A549 (cell line): ENCODE results near the gene ST14. TPM values are rescaled to one million over a fixed set of nuclear protein-coding genes. Genes with fewer than 3 reads are reported as not detected.
A peak's percentile ranks its signal among the peaks of the same experiment; 100 is the strongest.

Experiments used
- ATAC-seq, 2 experiments: fragments of 200-7000 bp in 1 of 2; fragments of >200 bp in 1 of 2; cut with Nextera tagmentation in 1 of 2; cut with Tn5 transposase in 1 of 2; 3 replicates each; pipeline versions ENCODE4 v1.8.0 to v1.9.1; 2018 to 2020; ENCODE audit warnings: mild to moderate bottlenecking in 1 of 2, moderate library complexity in 1 of 2
- CTCF ChIA-PET: fragments of 300-600 bp; sonication (Branson Sonifier 250); formaldehyde crosslinking; extraction: SDS; loops from one replicate; lab custom pipeline; 2021; ENCODE audit warnings: antibody characterized with exemption, inconsistent platforms; lab: Yijun Ruan, JAX
- POLR2A ChIA-PET: fragments of 350-600 bp; formaldehyde crosslinking; extraction: SDS; loops from one replicate; lab custom pipeline; 2021; ENCODE audit warnings: antibody characterized with exemption, inconsistent platforms; lab: Yijun Ruan, JAX
- DNase-seq, 2 experiments: peaks; one replicate each; pipeline versions ENCODE4 v3.0.0 to v3.0.0-alpha.2; 2011 to 2016; ENCODE audit warnings: low read depth in 1 of 2, low spot score in 1 of 2
- FAIRE-seq: peaks from 2 replicates; lab custom pipeline; 2011; peaks lifted over from hg19 to GRCh38; lab: Jason Lieb, UNC
- H3K27ac ChIP-seq, 2 experiments: fragments of >200 bp; sonication (Bioruptor Twin); formaldehyde crosslinking; 3 replicates each; pipeline ENCODE4 v1.5.1; 2016 to 2017
- H3K4me1 ChIP-seq: fragments of >200 bp; sonication (Bioruptor Twin); formaldehyde crosslinking; 3 replicates; pipeline ENCODE4 v1.6.1; 2016
- H3K4me2 ChIP-seq: fragments of >200 bp; sonication (Bioruptor Twin); formaldehyde crosslinking; 3 replicates; pipeline ENCODE4 v1.6.1; 2016
- H3K4me3 ChIP-seq: fragments of >200 bp; sonication (Bioruptor Twin); formaldehyde crosslinking; 3 replicates; pipeline ENCODE4 v1.5.1; 2016
- H3K9me3 ChIP-seq: fragments of >200 bp; sonication (Bioruptor Twin); formaldehyde crosslinking; 3 replicates; pipeline ENCODE4 v1.6.1; 2016
- CBX8 ChIP-seq: fragments of 200-600 bp; sonication (generic); IDR thresholded peaks from 2 replicates; pipeline ENCODE4 v1.6.1; 2016
- CEBPB ChIP-seq, 2 experiments: fragments of >200 bp in 1 of 2; sonication (Bioruptor Twin) in 1 of 2; formaldehyde crosslinking in 1 of 2; IDR thresholded peaks; 2 replicates each; pipeline ENCODE4 v1.6.1; 2012 to 2016
- CHD2 ChIP-seq: fragments of 150-350 bp; IDR thresholded peaks from 2 replicates; pipeline ENCODE4 v1.6.1; 2014; ENCODE audit warnings: low read length; ENCODE audit not compliant: partially characterized antibody
- E2F6 ChIP-seq: IDR thresholded peaks from 2 replicates; pipeline ENCODE4 v1.6.1; 2012; ENCODE audit warnings: low read depth, borderline replicate concordance
- EHF ChIP-seq: fragments of 250-450 bp; sonication (Bioruptor Pico); IDR thresholded peaks from 2 replicates; pipeline ENCODE4 v1.5.0; 2020; ENCODE audit warnings: mild to moderate bottlenecking
- ELK1 ChIP-seq: fragments of 150-350 bp; IDR thresholded peaks from 2 replicates; pipeline ENCODE4 v1.6.1; 2014; ENCODE audit warnings: low read depth, mild to moderate bottlenecking, low read length
- EP300 ChIP-seq, 2 experiments: fragments of >200 bp; sonication (Bioruptor Twin); formaldehyde crosslinking; IDR thresholded peaks; 2 replicates in 1 of 2; 3 replicates in 1 of 2; pipeline ENCODE4 v1.6.1; 2016 to 2017
- FOSL2 ChIP-seq, 2 experiments: fragments of 450-650 bp in 1 of 2; fragments of >200 bp in 1 of 2; sonication (Bioruptor Twin) in 1 of 2; formaldehyde crosslinking; IDR thresholded peaks; 2 replicates each; pipeline versions ENCODE4 v1.5.0 to v1.6.1; 2016 to 2020; ENCODE audit warnings: mild to moderate bottlenecking in 1 of 2, moderate library complexity in 1 of 2
- GATA3 ChIP-seq: IDR thresholded peaks from 2 replicates; pipeline ENCODE4 v1.6.1; 2012; ENCODE audit warnings: borderline replicate concordance
- HDAC2 ChIP-seq: fragments of 200-600 bp; sonication (generic); IDR thresholded peaks from 2 replicates; pipeline ENCODE4 v1.6.1; 2016
- HES2 ChIP-seq: fragments of >200 bp; sonication (Bioruptor Twin); formaldehyde crosslinking; IDR thresholded peaks from 2 replicates; pipeline ENCODE4 v1.6.1; 2016
- HEYL ChIP-seq: fragments of 250-450 bp; sonication (Bioruptor Pico); IDR thresholded peaks from 2 replicates; pipeline ENCODE4 v1.8.0; 2021; ENCODE audit warnings: mild to moderate bottlenecking, moderate library complexity
- HOXB13 ChIP-seq: fragments of 250-450 bp; sonication (Bioruptor Pico); IDR thresholded peaks from 2 replicates; pipeline ENCODE4 v1.5.0; 2020; ENCODE audit warnings: low read depth, mild to moderate bottlenecking, moderate library complexity
- HOXB5 ChIP-seq: fragments of 250-450 bp; sonication (Bioruptor Pico); IDR thresholded peaks from 2 replicates; pipeline ENCODE4 v1.5.0; 2020; ENCODE audit warnings: mild to moderate bottlenecking, moderate library complexity
- JUNB ChIP-seq: fragments of >200 bp; sonication (Bioruptor Twin); formaldehyde crosslinking; IDR thresholded peaks from 2 replicates; pipeline ENCODE4 v1.6.1; 2016
- KDM5A ChIP-seq: fragments of 200-600 bp; sonication (generic); IDR thresholded peaks from 2 replicates; pipeline ENCODE4 v1.6.1; 2016; ENCODE audit warnings: antibody characterized with exemption, mild to moderate bottlenecking
- MAFK ChIP-seq: fragments of 450-650 bp; IDR thresholded peaks from 2 replicates; pipeline ENCODE4 v1.6.1; 2014; ENCODE audit not compliant: partially characterized antibody
- MAX ChIP-seq: IDR thresholded peaks from 2 replicates; pipeline ENCODE4 v1.6.1; 2012
- MAZ ChIP-seq: fragments of 150-350 bp; IDR thresholded peaks from 2 replicates; pipeline ENCODE4 v1.6.1; 2014; ENCODE audit warnings: antibody characterized with exemption, low read depth, low read length, borderline replicate concordance
- NFE2L2 ChIP-seq: fragments of 150-350 bp; conservative IDR thresholded peaks from 2 replicates; pipeline ENCODE4 v1.6.1; 2014; ENCODE audit warnings: low read length
- NPAS2 ChIP-seq: fragments of 250-450 bp; sonication (Bioruptor Pico); IDR thresholded peaks from 2 replicates; pipeline ENCODE4 v1.8.0; 2022; ENCODE audit warnings: mild to moderate bottlenecking, moderate library complexity, borderline replicate concordance
- NR3C1 ChIP-seq: fragments of >200 bp; sonication (Bioruptor Twin); formaldehyde crosslinking; IDR thresholded peaks from 3 replicates; pipeline ENCODE4 v1.6.1; 2017
- PHF8 ChIP-seq: fragments of 200-600 bp; sonication (generic); IDR thresholded peaks from 2 replicates; pipeline ENCODE4 v1.6.1; 2016; ENCODE audit warnings: low read depth, mild to moderate bottlenecking, antibody characterized with exemption, moderate library complexity, borderline replicate concordance
- POLR2A ChIP-seq: IDR thresholded peaks from 2 replicates; pipeline ENCODE4 v1.6.1; 2012; ENCODE audit warnings: mild to moderate bottlenecking, low read length
- RAD21 ChIP-seq, 2 experiments: fragments of >200 bp in 1 of 2; sonication (Bioruptor Twin) in 1 of 2; formaldehyde crosslinking in 1 of 2; IDR thresholded peaks in 1 of 2; conservative IDR thresholded peaks in 1 of 2; 2 replicates in 1 of 2; 3 replicates in 1 of 2; pipeline ENCODE4 v1.6.1; 2012 to 2018; ENCODE audit warnings: inconsistent platforms in 1 of 2
- RARB ChIP-seq: fragments of 250-450 bp; sonication (Bioruptor Pico); IDR thresholded peaks from 2 replicates; pipeline ENCODE4 v1.8.0; 2021; ENCODE audit warnings: mild to moderate bottlenecking, moderate library complexity
- RCOR1 ChIP-seq: fragments of 150-350 bp; IDR thresholded peaks from 2 replicates; pipeline ENCODE4 v1.6.1; 2014; ENCODE audit warnings: antibody characterized with exemption, low read length, low read depth
- REST ChIP-seq: fragments of 200-600 bp; sonication (generic); IDR thresholded peaks from 2 replicates; pipeline ENCODE4 v1.6.1; 2016; ENCODE audit warnings: antibody characterized with exemption, mild to moderate bottlenecking, moderate library complexity
- RNF2 ChIP-seq: fragments of 200-600 bp; sonication (generic); IDR thresholded peaks from 2 replicates; pipeline ENCODE4 v1.6.1; 2016; ENCODE audit warnings: low read depth, mild to moderate bottlenecking, antibody characterized with exemption, moderate library complexity, borderline replicate concordance
- SMC3 ChIP-seq: fragments of >200 bp; sonication (Bioruptor Twin); formaldehyde crosslinking; IDR thresholded peaks from 3 replicates; pipeline ENCODE4 v1.6.1; 2018; ENCODE audit warnings: inconsistent platforms
- SREBF2 ChIP-seq: fragments of 450-650 bp; IDR thresholded peaks from 2 replicates; pipeline ENCODE4 v1.6.1; 2014; ENCODE audit warnings: mild to moderate bottlenecking, moderate library complexity
- ZC3H11A ChIP-seq: fragments of 450-650 bp; IDR thresholded peaks from 2 replicates; pipeline ENCODE4 v1.6.1; 2014; ENCODE audit warnings: antibody characterized with exemption, mild to moderate bottlenecking
- ZSCAN20 ChIP-seq: fragments of 250-450 bp; sonication (Bioruptor Pico); IDR thresholded peaks from 2 replicates; pipeline ENCODE4 v1.8.0; 2022; ENCODE audit warnings: mild to moderate bottlenecking, moderate library complexity
- WGBS: methylation state at CpG from one replicate; pipeline ENCODE4 v1.1.6; 2017; ENCODE audit errors: missing lambda C conversion rate; 5-methylcytosine and 5-hydroxymethylcytosine counted together
- polyA plus RNA-seq, 4 experiments: library from polyadenylated mRNA; depleted of rRNA in 3 of 4; stranded (reverse); fragments of >200 nt; fragmentation: RNase III in 1 of 4; extraction: RNeasy Plus Mini Kit Qiagen cat#74134 plus additional on column Dnase treatment in 1 of 4; gene quantifications; 2 replicates in 3 of 4; 3 replicates in 1 of 4; pipeline ENCODE4 v1.2.3, GENCODE V29; 2011 to 2017

Gene ST14
- polyA plus RNA-seq, 2 of the 4 experiments (the other 2 are of a cell fraction), result 0.05 to 0.17 TPM

- 86% methylated on average over 5 of the region's 5 CpGs for WGBS
- ATAC-seq (peak; percentile 48 to 54; a peak in 4 of 6 replicates), DNase-seq (no peak), FAIRE-seq (no peak)
- Histone ChIP-seq H3K4me1 (peaks cover 13% of the 10 kb centered on the region), H3K9me3 (no peaks in the 10 kb centered on the region), H3K27ac (no peak overlapping the region), H3K4me2 (no peak overlapping the region), H3K4me3 (no peak overlapping the region)
- TF ChIP-seq RARB, result no peak
- TF ChIP-seq CEBPB (IDR thresholded peaks at IDR 0.05), result no peak
- no peak for TF ChIP-seq EHF
- no peak for TF ChIP-seq REST
- TF ChIP-seq RCOR1, result no peak
- TF ChIP-seq NPAS2 (CRISPR knock-in tag), result no peak
- no peak for TF ChIP-seq ELK1
- TF ChIP-seq ZSCAN20 (CRISPR knock-in tag), result no peak
- no peak for TF ChIP-seq NFE2L2
- TF ChIP-seq MAFK, result no peak
- TF ChIP-seq NR3C1, result no peak
- TF ChIP-seq E2F6, result no peak
- TF ChIP-seq HOXB5 (CRISPR knock-in tag), result no peak
- no peak for TF ChIP-seq MAX
- TF ChIP-seq POLR2A, result no peak
- no peak for TF ChIP-seq HDAC2
- no peak for TF ChIP-seq CHD2
- TF ChIP-seq PHF8, result no peak
- no peak for TF ChIP-seq KDM5A
- no peak for TF ChIP-seq HES2
- CTCF ChIA-PET, result interaction anchor here (0.9 to 1.7 kb wide), 13 partner anchors 9 to 361 kb away, joined by 3 to 8 read pairs (median 3); no protein-coding TSS in a partner anchor
- POLR2A ChIA-PET, result interaction anchor here (2.8 kb wide), 1 partner anchor 144 kb away, joined by 19 read pairs; the partner anchor contains the start of gene PRDM10
Observed at GRCh38 chr11:130146796-130147195, 12.8 kb upstream of the ST14 start.

- WGBS, result 95% methylated on average over 12 of the region's 12 CpGs
- DNase-seq (no peak), FAIRE-seq (no peak), ATAC-seq (no peak)
- ChIA-PET CTCF (interaction anchor here (0.6 kb wide), 1 partner anchor 222 kb away, joined by 3 read pairs; no protein-coding TSS in a partner anchor), POLR2A (no interaction called here)
- H3K4me3 ChIP-seq, result no peak overlapping the region
- no peaks in the 10 kb centered on the region for H3K9me3 ChIP-seq
- H3K27ac ChIP-seq, result no peak overlapping the region
- peaks cover 13% of the 10 kb centered on the region for H3K4me1 ChIP-seq
- TF ChIP-seq SREBF2 (no peak), CHD2 (no peak), HES2 (no peak), GATA3 (no peak), CBX8 (no peak), HEYL (no peak), RNF2 (no peak), JUNB (no peak), POLR2A (no peak), HOXB13 (CRISPR knock-in tag) (no peak), FOSL2 (IDR thresholded peaks at IDR 0.05) (no peak), FOSL2 (CRISPR knock-in tag; IDR thresholded peaks at IDR 0.05) (no peak), EP300 (IDR thresholded peaks at IDR 0.05) (no peak), ZSCAN20 (CRISPR knock-in tag) (no peak), ZC3H11A (no peak), MAFK (no peak), SMC3 (no peak), HOXB5 (CRISPR knock-in tag) (no peak), MAZ (no peak), RAD21 (conservative IDR thresholded peaks at IDR 0.05 in 1 of 2, IDR thresholded peaks at IDR 0.05 in 1 of 2) (no peak)
- no peak overlapping the region for H3K4me2 ChIP-seq
Observed at GRCh38 chr11:130148796-130149326, 10.7 kb upstream of the ST14 start.
